Epidermal melanocyte (primary cell): ENCODE results near the gene PRR29.

Experiments used
- DNase-seq: peaks from one replicate; pipeline ENCODE4 v3.0.0; 2011; ENCODE audit warnings: low spot score; ENCODE audit not compliant: insufficient read length

PRR29 gene

DNA sequence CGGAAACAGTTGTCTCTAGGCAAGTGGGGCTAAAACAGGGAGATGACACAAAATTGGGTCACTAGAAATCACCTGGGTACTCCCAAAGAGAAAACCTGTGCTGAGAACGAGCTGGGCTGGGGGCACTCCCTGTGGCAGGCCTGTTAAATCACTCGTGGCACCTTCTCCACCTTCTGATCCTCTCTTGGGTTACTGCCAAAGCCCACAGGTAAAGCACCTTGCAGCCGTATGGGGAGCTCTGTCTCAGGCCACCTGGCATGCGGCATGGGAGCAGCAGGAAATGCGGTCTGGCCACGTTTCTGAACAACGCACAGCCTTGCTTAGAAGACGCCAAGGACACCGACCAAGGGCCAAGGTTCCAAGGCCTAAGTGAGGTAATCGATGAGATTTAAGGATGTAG, 43.8 kb downstream of the PRR29 start:
- no peak for DNase-seq

DNA sequence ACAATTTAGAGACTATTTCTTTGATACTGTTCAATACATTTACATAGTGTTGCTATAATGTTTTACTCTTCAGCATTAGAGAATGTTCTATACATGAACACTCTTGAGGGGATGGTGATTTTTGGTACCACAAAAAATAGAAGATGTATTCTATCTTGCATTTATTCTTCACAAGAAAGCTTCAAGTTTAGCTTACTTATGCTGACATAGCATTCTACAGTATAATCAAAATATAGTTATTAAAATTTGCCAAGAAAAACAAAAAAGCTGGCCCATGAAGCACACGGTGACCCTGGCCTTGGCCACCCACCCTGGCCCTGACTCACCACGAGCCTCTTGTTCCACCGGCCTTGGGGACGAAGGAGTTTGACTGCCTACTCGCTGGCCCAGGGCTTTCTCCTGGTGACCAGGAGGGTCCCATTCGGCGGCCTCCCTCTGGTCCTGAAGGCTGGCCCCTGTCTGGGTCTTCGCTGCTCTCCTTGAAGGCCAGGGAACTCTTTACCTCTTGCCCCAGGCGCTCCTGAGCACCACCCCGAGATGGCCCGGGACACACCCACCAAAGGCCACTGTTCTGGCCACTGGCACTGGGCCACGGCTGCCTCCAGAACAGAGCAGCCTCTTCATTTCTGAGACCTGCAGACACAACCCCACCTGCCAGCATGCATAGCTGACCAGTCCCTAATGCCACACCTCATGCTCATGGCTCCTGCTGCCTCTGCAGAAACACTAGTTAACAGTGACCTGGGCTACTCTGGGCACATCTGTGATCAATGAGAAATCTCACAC, 44.7 kb downstream of the PRR29 start:
- no peak for DNase-seq

DNA sequence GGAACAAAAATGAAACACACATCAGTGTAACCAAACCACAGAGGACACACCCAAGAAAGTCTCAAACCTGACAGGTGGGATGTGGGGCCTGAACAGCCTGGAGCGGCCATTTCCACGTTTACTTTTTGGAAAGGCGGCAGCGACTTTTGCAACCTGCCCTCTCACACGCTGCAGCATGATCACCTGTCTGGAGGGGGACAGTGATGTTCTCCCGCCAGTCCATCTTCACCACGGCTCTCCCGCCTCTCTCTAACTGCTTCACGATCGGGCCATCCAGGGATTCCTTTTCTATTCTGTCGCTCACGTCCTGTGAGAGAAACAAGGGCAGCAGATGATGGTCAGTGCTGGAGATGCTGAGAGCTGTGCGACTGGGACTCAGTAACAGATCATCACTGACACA, 47.0 kb downstream of the PRR29 start:
- no peak for DNase-seq

DNA sequence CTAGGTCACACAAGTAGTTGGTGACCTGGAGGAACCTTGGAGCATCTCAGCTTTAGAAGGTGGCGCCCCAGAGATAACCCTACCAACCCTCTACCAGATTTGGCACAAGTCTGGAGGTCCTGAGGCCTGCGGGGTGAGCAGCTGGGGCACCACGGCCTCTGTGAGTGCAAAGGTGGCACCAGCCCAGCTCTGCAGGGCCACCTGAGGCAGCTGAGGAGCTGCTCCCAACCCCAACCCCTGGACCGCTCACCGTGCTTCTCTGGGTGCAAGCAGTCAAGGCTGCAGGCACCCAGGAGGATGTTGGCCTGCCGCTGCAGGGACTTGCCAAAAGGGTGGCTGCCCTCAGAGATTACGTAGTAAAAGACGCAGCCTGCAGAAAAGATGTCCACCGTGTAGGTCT, 50.7 kb downstream of the PRR29 start:
- no peak for DNase-seq

GRCh38 chr17:64051153-64051552, 53.0 kb downstream of the PRR29 start:
- DNase-seq: no peak

- DNase-seq: no peak
Observed at GRCh38 chr17:64053101-64053500, 55.0 kb downstream of the PRR29 start.
